Rectal smooth muscle tissue (tissue), 1 donor: Measurements from ENCODE around the gene KIAA1958.

Experiments used
- H3K27ac ChIP-seq: one replicate; pipeline ENCODE4 v1.7.0; 2013; ENCODE audit warnings: low read depth, low read length, inconsistent platforms
- H3K27me3 ChIP-seq: one replicate; pipeline ENCODE4 v1.7.0; 2013; ENCODE audit warnings: low read length; ENCODE audit not compliant: control insufficient read depth, insufficient read depth
- H3K36me3 ChIP-seq: one replicate; pipeline ENCODE4 v1.7.0; 2013; ENCODE audit warnings: low read length; ENCODE audit not compliant: control insufficient read depth, insufficient read depth
- H3K4me1 ChIP-seq: one replicate; pipeline ENCODE4 v1.7.0; 2013; ENCODE audit warnings: low read length; ENCODE audit not compliant: control insufficient read depth, insufficient read depth
- H3K4me3 ChIP-seq: one replicate; pipeline ENCODE4 v1.7.0; 2013; ENCODE audit warnings: low read length
- H3K9ac ChIP-seq: one replicate; pipeline ENCODE4 v1.7.0; 2013; ENCODE audit warnings: low read length

Gene KIAA1958

GRCh38 chr9:112631313-112632070 lies 144.9 kb downstream of the KIAA1958 start:
- no peaks in the 10 kb centered on the region for H3K4me1 ChIP-seq
- H3K9ac ChIP-seq = no peak overlapping the region
- H3K27me3 ChIP-seq = no peaks in the 10 kb centered on the region
- no peak overlapping the region for H3K27ac ChIP-seq
- no peak overlapping the region for H3K4me3 ChIP-seq
- H3K36me3 ChIP-seq = no peaks in the 10 kb centered on the region

- Histone ChIP-seq H3K4me3 (no peak overlapping the region), H3K4me1 (no peaks in the 10 kb centered on the region), H3K27ac (no peak overlapping the region), H3K27me3 (no peaks in the 10 kb centered on the region), H3K9ac (no peak overlapping the region), H3K36me3 (no peaks in the 10 kb centered on the region)
Observed at GRCh38 chr9:112640311-112640710, 153.7 kb downstream of the KIAA1958 start.

- no peak overlapping the region for H3K27ac ChIP-seq
- no peak overlapping the region for H3K4me3 ChIP-seq
Observed at GRCh38 chr9:112642126-112642525, 155.5 kb downstream of the KIAA1958 start.

GRCh38 chr9:112647596-112647995 lies 161.0 kb downstream of the KIAA1958 start:
- no peak overlapping the region for H3K9ac ChIP-seq
- no peaks in the 10 kb centered on the region for H3K27me3 ChIP-seq
- no peak overlapping the region for H3K4me3 ChIP-seq
- no peaks in the 10 kb centered on the region for H3K4me1 ChIP-seq
- H3K36me3 ChIP-seq = no peaks in the 10 kb centered on the region
- no peak overlapping the region for H3K27ac ChIP-seq

More at GRCh38 chr9:112642126-112642525, 155.5 kb downstream of the KIAA1958 start:
- no peak overlapping the region for H3K9ac ChIP-seq
- H3K4me1 ChIP-seq = no peaks in the 10 kb centered on the region
- H3K27me3 ChIP-seq = no peaks in the 10 kb centered on the region
- no peaks in the 10 kb centered on the region for H3K36me3 ChIP-seq

GRCh38 chr9:112648624-112649023 lies 162.0 kb downstream of the KIAA1958 start:
- no peaks in the 10 kb centered on the region for H3K36me3 ChIP-seq
- H3K9ac ChIP-seq = no peak overlapping the region
- H3K27ac ChIP-seq = no peak overlapping the region
- no peaks in the 10 kb centered on the region for H3K27me3 ChIP-seq
- H3K4me3 ChIP-seq = no peak overlapping the region
- no peaks in the 10 kb centered on the region for H3K4me1 ChIP-seq

GRCh38 chr9:112654282-112654681 lies 167.7 kb downstream of the KIAA1958 start:
- no peaks in the 10 kb centered on the region for H3K36me3 ChIP-seq
- H3K4me3 ChIP-seq = no peak overlapping the region
- no peaks in the 10 kb centered on the region for H3K27me3 ChIP-seq
- H3K4me1 ChIP-seq = no peaks in the 10 kb centered on the region
- no peak overlapping the region for H3K9ac ChIP-seq
- no peak overlapping the region for H3K27ac ChIP-seq

- Histone ChIP-seq H3K27me3 (no peaks in the 10 kb centered on the region), H3K4me1 (no peaks in the 10 kb centered on the region), H3K27ac (no peak overlapping the region)
Observed at GRCh38 chr9:112655668-112656067, 169.0 kb downstream of the KIAA1958 start.

GRCh38 chr9:112659906-112660305 lies 173.3 kb downstream of the KIAA1958 start:
- Histone ChIP-seq H3K27me3 (no peaks in the 10 kb centered on the region), H3K9ac (no peak overlapping the region), H3K4me1 (no peaks in the 10 kb centered on the region), H3K4me3 (no peak overlapping the region), H3K36me3 (no peaks in the 10 kb centered on the region), H3K27ac (no peak overlapping the region)

More at GRCh38 chr9:112655668-112656067, 169.0 kb downstream of the KIAA1958 start:
- no peak overlapping the region for H3K9ac ChIP-seq
- no peak overlapping the region for H3K4me3 ChIP-seq
- no peaks in the 10 kb centered on the region for H3K36me3 ChIP-seq

- Histone ChIP-seq H3K27me3 (no peaks in the 10 kb centered on the region), H3K36me3 (no peaks in the 10 kb centered on the region), H3K9ac (no peak overlapping the region), H3K4me3 (no peak overlapping the region), H3K27ac (no peak overlapping the region), H3K4me1 (no peaks in the 10 kb centered on the region)
Observed at GRCh38 chr9:112663681-112664080, 177.1 kb downstream of the KIAA1958 start.

GRCh38 chr9:112664531-112664930 lies 177.9 kb downstream of the KIAA1958 start:
- Histone ChIP-seq H3K27me3 (no peaks in the 10 kb centered on the region), H3K9ac (no peak overlapping the region), H3K36me3 (no peaks in the 10 kb centered on the region), H3K4me1 (no peaks in the 10 kb centered on the region), H3K4me3 (no peak overlapping the region), H3K27ac (no peak overlapping the region)

GRCh38 chr9:112665347-112665746 lies 178.7 kb downstream of the KIAA1958 start:
- H3K36me3 ChIP-seq = no peaks in the 10 kb centered on the region
- H3K9ac ChIP-seq = no peak overlapping the region
- no peak overlapping the region for H3K4me3 ChIP-seq
- H3K27ac ChIP-seq = no peak overlapping the region
- no peaks in the 10 kb centered on the region for H3K27me3 ChIP-seq
- no peaks in the 10 kb centered on the region for H3K4me1 ChIP-seq

- Histone ChIP-seq H3K27ac (no peak overlapping the region), H3K4me3 (no peak overlapping the region), H3K9ac (no peak overlapping the region), H3K4me1 (no peaks in the 10 kb centered on the region), H3K27me3 (no peaks in the 10 kb centered on the region), H3K36me3 (no peaks in the 10 kb centered on the region)
Observed at GRCh38 chr9:112669326-112669725, 182.7 kb downstream of the KIAA1958 start.

- Histone ChIP-seq H3K4me3 (no peak overlapping the region), H3K27me3 (no peaks in the 10 kb centered on the region), H3K9ac (no peak overlapping the region), H3K4me1 (no peaks in the 10 kb centered on the region), H3K27ac (no peak overlapping the region), H3K36me3 (no peaks in the 10 kb centered on the region)
Observed at GRCh38 chr9:112670991-112671625, 184.5 kb downstream of the KIAA1958 start.
